Lung (tissue), 12 donors: ENCODE data around the gene KIFC3. TPM values are rescaled to one million over a fixed set of nuclear protein-coding genes. Genes with fewer than 3 reads are reported as not detected.

Experiments used
- ATAC-seq: fragments of 200-7000 bp; cut with Tn5 transposase; one replicate; pipeline ENCODE4 v1.9.1; 2020; ENCODE audit warnings: moderate number of reproducible peaks; ENCODE audit not compliant: insufficient read depth, low FRiP score
- DNase-seq, 3 donors: peaks; one replicate each; pipeline ENCODE4 v3.0.0-alpha.2; 2013 to 2017
- H3K27ac ChIP-seq, 2 donors: one replicate each; pipeline ENCODE4 v1.5.1; 2013; ENCODE audit warnings: mild to moderate bottlenecking in 2 of 2, moderate library complexity in 2 of 2, control low read depth in 1 of 2, inconsistent platforms in 1 of 2, low read depth in 1 of 2, low read length in 1 of 2
- H3K27me3 ChIP-seq, 3 donors: one replicate each; pipeline ENCODE4 v1.5.1; 2013; ENCODE audit warnings: low read length in 2 of 3; ENCODE audit not compliant: control insufficient read depth in 3 of 3, insufficient read depth in 3 of 3
- H3K36me3 ChIP-seq, 4 donors: one replicate each; pipeline ENCODE4 v1.5.1; 2013; ENCODE audit warnings: low read length in 4 of 4, mild to moderate bottlenecking in 1 of 4, moderate library complexity in 1 of 4; ENCODE audit not compliant: control insufficient read depth in 4 of 4, insufficient read depth in 4 of 4
- H3K4me1 ChIP-seq, 5 donors: one replicate each; pipeline ENCODE4 v1.5.1; 2013; ENCODE audit warnings: low read length in 5 of 5, mild to moderate bottlenecking in 2 of 5, moderate library complexity in 1 of 5; ENCODE audit not compliant: control insufficient read depth in 5 of 5, insufficient read depth in 5 of 5
- H3K4me3 ChIP-seq: one replicate; pipeline ENCODE4 v1.5.1; 2013; ENCODE audit warnings: mild to moderate bottlenecking, control low read depth, moderate library complexity
- H3K9ac ChIP-seq, 2 donors: one replicate each; pipeline ENCODE4 v1.5.1; 2013; ENCODE audit warnings: low read length in 2 of 2, control low read depth in 1 of 2; ENCODE audit not compliant: insufficient read depth in 1 of 2
- H3K9me3 ChIP-seq, 4 donors: one replicate each; pipeline ENCODE4 v1.5.1; 2013; ENCODE audit warnings: low read length in 3 of 4, mild to moderate bottlenecking in 1 of 4, moderate library complexity in 1 of 4; ENCODE audit not compliant: control insufficient read depth in 4 of 4, insufficient read depth in 3 of 4
- CTCF ChIP-seq: IDR thresholded peaks from 2 replicates; pipeline ENCODE4 v1.5.1; 2012; ENCODE audit warnings: mild to moderate bottlenecking; ENCODE audit errors: control extremely low read depth, extremely low read depth
- WGBS, 2 donors: extraction: QIAGEN DNeasy Blood & Tissue Kit; methylation state at CpG; one replicate each; pipeline ENCODE4 v1.1.7; 2013; 5-methylcytosine and 5-hydroxymethylcytosine counted together
- polyA plus RNA-seq, 2 donors: library from polyadenylated mRNA; stranded (reverse); fragments of 200-250 nt; gene quantifications; one replicate each; pipeline ENCODE4 v1.2.1, GENCODE V29; 2013
- total RNA-seq, 2 donors: library from RNA; depleted of rRNA in 1 of 2; stranded (reverse); fragments of >200 nt in 1 of 2; gene quantifications; one replicate each; pipeline ENCODE4 v1.2.1, GENCODE V29; 2014 to 2021
- donor health status: control.
- donor health status: control.
- donor health status: Bipolar disorder and iron deficiency.
- donor health status: healthy.
- donor health status: DM: yes; HTN: yes; CAD: no.

KIFC3 gene
- total and polyA plus RNA-seq, 4 donors, result 65.9 to 137 (median 89.5) TPM

GRCh38 chr16:57745768-57746167, 56.5 kb downstream of the KIFC3 start:
- Histone ChIP-seq H3K27ac (no peak overlapping the region), H3K27me3 (no peaks in the 10 kb centered on the region), H3K4me1 (no peaks in the 10 kb centered on the region), H3K4me3 (no peak overlapping the region), H3K9me3 (no peaks in the 10 kb centered on the region), H3K9ac (no peak overlapping the region), H3K36me3 (peaks cover 0 to 23% (median 4%) of the 10 kb centered on the region in 4 donors)
- DNase-seq, result no peak
- WGBS, 2 donors, result 97 to 100% methylated on average over 3 of the region's 3 CpGs
- no peak for ATAC-seq
- TF ChIP-seq CTCF, result no peak

GRCh38 chr16:57744642-57744903, 57.7 kb downstream of the KIFC3 start:
- WGBS, 2 donors, result 96% methylated on average over 6 to 7 of the region's 7 CpGs
- TF ChIP-seq CTCF, result no peak

GRCh38 chr16:57743886-57744641, 58.2 kb downstream of the KIFC3 start:
- H3K9me3 ChIP-seq, result no peaks in the 10 kb centered on the region
- H3K4me3 ChIP-seq, result no peak overlapping the region
- no peak for DNase-seq
- H3K4me1 ChIP-seq, result no peaks in the 10 kb centered on the region
- WGBS, 2 donors, result 91 to 96% methylated on average over 22 to 23 of the region's 23 CpGs
- no peak for ATAC-seq
- TF ChIP-seq CTCF, result no peak
- peaks cover 0 to 25% (median 4%) of the 10 kb centered on the region in 4 donors for H3K36me3 ChIP-seq
- H3K27me3 ChIP-seq, result no peaks in the 10 kb centered on the region
- H3K9ac ChIP-seq, result no peak overlapping the region
- no peak overlapping the region for H3K27ac ChIP-seq

More at GRCh38 chr16:57744642-57744903, 57.7 kb downstream of the KIFC3 start:
- no peaks in the 10 kb centered on the region for H3K4me1 ChIP-seq
- H3K36me3 ChIP-seq, result peaks cover 0 to 25% (median 4%) of the 10 kb centered on the region in 4 donors
- ATAC-seq (no peak), DNase-seq (no peak)
- H3K9ac ChIP-seq, result no peak overlapping the region
- no peak overlapping the region for H3K27ac ChIP-seq
- H3K9me3 ChIP-seq, result no peaks in the 10 kb centered on the region
- no peaks in the 10 kb centered on the region for H3K27me3 ChIP-seq
- no peak overlapping the region for H3K4me3 ChIP-seq

DNA sequence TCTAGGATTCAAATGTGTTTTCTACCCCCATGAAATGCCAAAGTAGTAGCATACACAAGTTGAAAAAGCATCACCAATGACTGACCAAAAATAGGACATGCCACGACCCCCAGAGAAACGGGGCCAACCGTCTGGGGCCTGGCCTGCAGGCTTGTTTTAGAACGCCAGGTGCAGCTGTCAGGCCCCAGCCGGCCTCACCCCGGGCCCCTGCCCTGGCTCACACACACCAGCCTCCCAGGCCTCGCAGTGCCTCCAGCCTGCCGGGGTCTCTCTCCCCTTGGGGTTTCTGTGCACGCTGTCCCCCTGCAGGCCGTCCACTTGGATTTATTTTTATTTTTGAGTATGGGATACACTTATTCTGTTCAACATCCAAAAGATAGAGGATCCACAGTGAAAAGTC, 58.8 kb downstream of the KIFC3 start:
- no peak overlapping the region for H3K9ac ChIP-seq
- no peak for TF ChIP-seq CTCF
- H3K36me3 ChIP-seq, result peaks cover 0 to 22% (median 4%) of the 10 kb centered on the region in 4 donors
- no peaks in the 10 kb centered on the region for H3K27me3 ChIP-seq
- H3K9me3 ChIP-seq, result no peaks in the 10 kb centered on the region
- WGBS, 2 donors, result 90 to 93% methylated on average over 10 of the region's 10 CpGs
- no peak overlapping the region for H3K4me3 ChIP-seq
- H3K4me1 ChIP-seq, result no peaks in the 10 kb centered on the region
- no peak overlapping the region for H3K27ac ChIP-seq
- no peak for ATAC-seq
- DNase-seq, result no peak
